GM10847 (cell line): ENCODE data around the gene PAK1.

Source experiments
- POLR2A ChIP-seq: IDR thresholded peaks from 2 replicates; pipeline ENCODE4 v1.6.1; 2011; ENCODE audit not compliant: insufficient read length; ENCODE audit errors: extremely low read depth

The PAK1 gene

GRCh38 chr11:77318600-77318999, 155.3 kb downstream of the PAK1 start:
- TF ChIP-seq POLR2A: no peak

GRCh38 chr11:77316733-77317342, 157.1 kb downstream of the PAK1 start:
- TF ChIP-seq POLR2A: no peak

DNA sequence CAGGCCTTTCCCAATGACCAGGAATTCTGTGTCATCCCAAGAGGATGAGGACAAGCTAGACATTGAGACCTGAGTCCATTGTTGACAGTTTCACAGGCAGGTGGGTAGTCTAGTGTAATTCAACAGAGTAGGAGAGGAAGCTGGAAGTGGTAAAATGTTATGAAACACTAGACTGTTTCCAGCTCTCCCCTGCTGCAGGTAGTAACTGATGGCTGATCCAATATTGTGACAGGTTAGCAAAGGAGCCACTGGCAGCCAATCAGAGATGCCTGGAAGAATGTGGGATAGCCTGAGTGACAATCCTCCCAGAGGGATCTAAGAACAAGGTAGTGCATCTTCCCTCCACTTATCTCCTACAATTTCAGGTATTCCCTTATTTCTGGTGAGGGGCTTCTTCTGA, 161.8 kb downstream of the PAK1 start:
- no peak for TF ChIP-seq POLR2A

- no peak for TF ChIP-seq POLR2A
Observed at GRCh38 chr11:77311701-77312100, 162.2 kb downstream of the PAK1 start.

DNA sequence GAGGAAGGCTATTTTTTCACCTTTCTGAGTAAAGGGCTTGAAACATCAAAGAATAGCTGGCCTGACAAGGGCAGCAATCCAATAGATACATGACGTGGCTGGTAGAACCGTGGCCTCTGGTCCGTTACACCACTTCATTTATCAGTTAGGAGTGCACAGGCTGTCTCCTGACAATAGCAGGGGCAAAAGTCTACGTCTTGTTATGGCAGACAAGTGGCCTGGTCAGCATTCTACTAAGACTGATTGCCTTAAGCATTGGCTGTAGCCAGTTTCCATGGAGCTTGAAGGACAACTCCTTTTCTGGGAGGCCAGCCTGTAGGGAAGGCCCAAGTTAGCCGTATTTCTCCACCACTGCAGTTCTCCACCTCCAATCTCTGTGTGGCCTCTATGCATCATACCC, 163.2 kb downstream of the PAK1 start:
- TF ChIP-seq POLR2A: no peak

DNA sequence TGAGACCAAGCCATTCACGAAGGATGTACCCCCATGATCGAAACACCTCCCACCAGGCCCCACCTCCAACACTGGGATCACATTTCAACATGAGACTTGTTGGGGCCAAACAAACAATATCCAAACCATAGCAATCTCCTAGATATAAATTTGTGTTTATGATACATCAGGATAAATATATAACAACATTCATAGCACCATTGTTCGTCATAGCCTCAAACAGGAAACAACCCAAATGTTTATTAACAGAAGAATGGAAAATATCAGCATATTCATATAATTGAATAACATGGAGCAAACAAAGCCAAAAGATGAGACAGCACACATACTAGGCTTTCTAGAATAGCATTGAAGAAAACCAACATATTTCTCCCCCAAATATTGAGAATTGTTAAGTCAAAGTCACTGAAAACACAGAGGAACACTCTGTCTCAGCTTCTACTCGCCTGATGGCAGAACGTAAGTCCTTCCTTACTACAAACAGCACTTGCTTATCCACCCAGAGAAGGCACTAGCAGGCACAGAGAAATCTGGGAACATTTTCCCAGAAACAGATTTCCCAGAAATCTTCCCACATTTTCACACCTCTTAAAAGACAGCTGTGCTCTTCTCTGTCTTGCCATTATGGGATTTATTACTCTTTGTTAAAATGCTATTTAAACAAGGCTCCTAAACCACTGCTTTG, 164.4 kb downstream of the PAK1 start:
- TF ChIP-seq POLR2A: no peak

- no peak for TF ChIP-seq POLR2A
Observed at GRCh38 chr11:77308838-77309237, 165.1 kb downstream of the PAK1 start.

DNA sequence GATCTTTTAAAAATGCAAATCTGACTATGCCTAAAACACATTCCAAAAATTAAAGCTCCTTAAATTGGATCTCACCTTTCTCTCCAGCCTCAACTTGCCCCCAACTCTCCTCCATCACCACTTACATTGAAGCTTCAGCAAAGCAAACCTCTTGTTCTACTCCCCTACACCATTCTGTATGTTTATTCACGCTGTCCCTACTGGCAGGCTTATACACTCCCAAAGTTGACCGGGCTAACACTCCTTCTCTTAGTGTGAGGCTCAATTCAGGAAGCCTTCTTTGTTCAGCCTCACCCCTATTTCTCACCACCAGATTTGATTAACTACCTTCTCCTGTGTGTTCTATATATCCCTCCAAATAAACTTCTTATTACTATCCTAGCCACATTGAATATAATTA, 170.6 kb downstream of the PAK1 start:
- TF ChIP-seq POLR2A: no peak

- TF ChIP-seq POLR2A: no peak
Observed at GRCh38 chr11:77302752-77303151, 171.1 kb downstream of the PAK1 start.

- TF ChIP-seq POLR2A: no peak
Observed at GRCh38 chr11:77301510-77301909, 172.4 kb downstream of the PAK1 start, which contains the start of gene GDPD4. TSS of gene GDPD4 (minus strand) at chr11:77301686. CDS start at chr11:77285137, 16,549 bp downstream.

- TF ChIP-seq POLR2A: no peak
Observed at GRCh38 chr11:77300695-77301094, 173.2 kb downstream of the PAK1 start.

GRCh38 chr11:77299528-77299993, 174.3 kb downstream of the PAK1 start:
- no peak for TF ChIP-seq POLR2A

- no peak for TF ChIP-seq POLR2A
Observed at GRCh38 chr11:77294040-77294439, 179.9 kb downstream of the PAK1 start.

DNA sequence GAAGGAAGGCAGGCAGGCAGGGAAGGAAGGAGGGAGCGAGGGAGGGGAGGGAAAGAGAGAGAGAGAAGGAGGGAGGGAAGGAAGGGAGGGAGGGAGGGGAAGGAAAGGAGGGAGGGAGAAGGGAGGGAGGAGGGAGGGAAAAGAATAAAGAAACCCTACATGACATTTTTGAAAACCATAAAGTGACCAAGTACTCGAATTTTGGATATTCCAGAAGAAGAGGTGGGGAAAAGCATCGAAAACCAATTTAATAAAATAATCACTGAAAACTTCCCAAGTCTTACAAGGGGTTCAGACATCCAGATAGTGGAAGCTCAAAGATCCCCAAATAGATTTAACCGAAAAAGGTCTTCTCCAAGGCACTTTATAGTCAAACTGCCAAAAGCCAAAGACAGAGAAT, 184.2 kb downstream of the PAK1 start:
- no peak for TF ChIP-seq POLR2A

DNA sequence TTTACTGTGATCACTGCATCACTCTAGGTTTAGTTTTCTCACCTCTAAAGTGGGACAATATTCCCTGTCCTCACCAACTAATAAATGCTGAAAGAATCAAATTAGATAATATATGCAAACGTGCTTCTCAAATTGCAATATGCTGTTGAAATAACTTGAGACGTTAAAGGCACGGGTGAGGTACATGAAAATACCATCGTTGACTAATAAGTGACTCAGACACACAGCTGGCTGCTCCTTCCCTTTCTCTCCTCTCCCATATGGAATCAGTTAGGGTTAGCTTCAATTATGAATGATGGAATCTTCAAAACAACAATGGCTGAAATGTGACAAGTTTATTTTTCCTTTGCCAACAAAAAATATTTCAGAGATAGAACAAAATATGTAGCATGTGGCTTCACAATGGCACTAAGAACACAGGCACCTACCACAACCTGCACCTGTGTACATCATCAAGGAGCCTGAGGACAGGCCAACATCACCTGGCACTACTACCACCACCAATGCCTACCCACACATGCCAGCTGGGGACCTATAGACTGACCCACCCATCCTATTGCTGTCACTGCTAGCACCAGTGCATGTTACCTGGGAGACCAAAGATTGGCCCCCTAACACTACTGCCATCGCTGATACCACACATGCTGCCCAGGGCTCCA, 186.2 kb downstream of the PAK1 start:
- TF ChIP-seq POLR2A: no peak

GRCh38 chr11:77287136-77287535, 186.8 kb downstream of the PAK1 start:
- TF ChIP-seq POLR2A: no peak
